ENCODE data around the gene VSIR. TPM values are rescaled to one million over a fixed set of nuclear protein-coding genes. Genes with fewer than 3 reads are reported as not detected.
A peak's percentile ranks its signal among the peaks of the same experiment; 100 is the strongest.

VSIR gene
- total and polyA plus RNA-seq, 8 donors: 14.2 to 103 (median 16.2) TPM

DNA sequence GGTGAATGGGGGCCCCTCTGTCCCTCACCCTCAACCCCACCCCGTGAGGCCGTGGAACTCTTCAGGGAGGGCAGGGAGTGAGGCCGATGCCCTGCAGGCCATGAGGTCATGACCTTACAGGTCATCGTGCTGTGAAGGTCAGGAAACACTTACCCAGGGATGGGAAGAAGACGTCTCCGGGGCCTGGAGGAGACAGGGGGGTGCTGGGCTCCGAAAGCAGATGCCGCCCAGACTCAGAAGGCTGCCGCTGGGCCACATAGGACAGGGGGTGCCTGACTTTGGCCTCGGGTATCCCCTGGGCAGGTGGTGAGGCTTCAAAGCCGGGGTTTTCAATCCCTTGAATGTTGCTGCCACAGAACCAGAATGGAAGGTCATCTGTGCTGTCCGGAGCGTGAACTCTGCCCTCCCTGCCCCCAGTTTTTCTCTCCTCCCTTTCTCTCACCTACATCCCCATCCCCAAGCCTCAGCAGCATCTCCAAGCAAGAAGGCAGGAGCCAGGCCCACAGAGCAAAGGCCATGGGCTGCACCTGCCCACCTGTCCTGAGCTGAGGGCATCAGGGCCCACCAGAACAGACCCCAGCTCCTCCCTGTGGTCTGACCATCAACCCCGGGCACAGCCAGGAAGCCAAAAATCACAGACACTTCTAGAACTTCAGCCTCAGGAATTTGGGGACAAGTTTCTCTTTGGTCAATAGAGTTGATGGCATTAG, 21.6 kb downstream of the VSIR start:
- Histone ChIP-seq H3K4me3 (no peak overlapping the region), H3K27ac (peak overlapping the region in 4 of 5 donors; percentile 20 to 85 (median 68)), H3K36me3 (peaks cover 26 to 59% (median 57%) of the 10 kb centered on the region in 4 donors), H3K4me1 (peaks cover 44 to 94% (median 61%) of the 10 kb centered on the region in 4 donors), H3K9me3 (no peaks in the 10 kb centered on the region), H3K27me3 (no peaks in the 10 kb centered on the region)
- WGBS, 5 donors: 82 to 98% (median 84%) methylated on average over 8 to 14 of the region's 14 CpGs
- intact Hi-C loops (cut with DNase I; ENCODE audit: low total_unique reads): no loop called here
- no peak for DNase-seq
- TF ChIP-seq POLR2AphosphoS5 (IDR thresholded peaks at IDR 0.05): no peak
- TF ChIP-seq EP300 (IDR thresholded peaks at IDR 0.05): no peak
- TF ChIP-seq, protein P1, sequence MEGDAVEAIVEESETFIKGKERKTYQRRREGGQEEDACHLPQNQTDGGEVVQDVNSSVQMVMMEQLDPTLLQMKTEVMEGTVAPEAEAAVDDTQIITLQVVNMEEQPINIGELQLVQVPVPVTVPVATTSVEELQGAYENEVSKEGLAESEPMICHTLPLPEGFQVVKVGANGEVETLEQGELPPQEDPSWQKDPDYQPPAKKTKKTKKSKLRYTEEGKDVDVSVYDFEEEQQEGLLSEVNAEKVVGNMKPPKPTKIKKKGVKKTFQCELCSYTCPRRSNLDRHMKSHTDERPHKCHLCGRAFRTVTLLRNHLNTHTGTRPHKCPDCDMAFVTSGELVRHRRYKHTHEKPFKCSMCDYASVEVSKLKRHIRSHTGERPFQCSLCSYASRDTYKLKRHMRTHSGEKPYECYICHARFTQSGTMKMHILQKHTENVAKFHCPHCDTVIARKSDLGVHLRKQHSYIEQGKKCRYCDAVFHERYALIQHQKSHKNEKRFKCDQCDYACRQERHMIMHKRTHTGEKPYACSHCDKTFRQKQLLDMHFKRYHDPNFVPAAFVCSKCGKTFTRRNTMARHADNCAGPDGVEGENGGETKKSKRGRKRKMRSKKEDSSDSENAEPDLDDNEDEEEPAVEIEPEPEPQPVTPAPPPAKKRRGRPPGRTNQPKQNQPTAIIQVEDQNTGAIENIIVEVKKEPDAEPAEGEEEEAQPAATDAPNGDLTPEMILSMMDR (IDR thresholded peaks at IDR 0.05): no peak
- TF ChIP-seq POLR2A (IDR thresholded peaks at IDR 0.05): no peak

DNA sequence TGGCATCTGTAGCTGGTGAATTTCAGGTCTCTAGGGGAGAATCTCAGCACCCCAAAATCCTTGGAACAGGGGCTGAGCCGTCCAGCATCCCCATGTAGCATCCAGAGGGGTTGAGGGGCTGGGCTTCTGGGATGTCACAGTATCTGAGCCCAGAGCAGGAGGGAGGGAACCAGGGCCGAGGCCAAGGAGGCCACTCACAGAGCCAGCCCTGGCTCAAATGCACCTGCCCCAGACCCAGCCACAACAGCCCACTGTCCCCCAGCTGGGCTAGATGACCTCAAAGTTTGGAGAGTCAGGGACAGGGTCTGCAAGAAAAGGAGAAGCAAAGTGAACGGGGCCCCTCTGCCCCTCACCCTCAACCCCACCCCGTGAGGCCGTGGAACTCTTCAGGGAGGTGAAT, 22.3 kb downstream of the VSIR start:
- Histone ChIP-seq H3K27ac (peak overlapping the region in 3 of 5 donors; percentile 55 to 85 (median 80)), H3K4me1 (peaks cover 51 to 97% (median 65%) of the 10 kb centered on the region in 4 donors), H3K9me3 (no peaks in the 10 kb centered on the region), H3K27me3 (no peaks in the 10 kb centered on the region), H3K4me3 (no peak overlapping the region), H3K36me3 (peaks cover 26 to 59% (median 57%) of the 10 kb centered on the region in 4 donors)
- 84 to 89% (median 84%) methylated on average over 3 to 5 of the region's 5 CpGs for WGBS, 5 donors
- TF ChIP-seq POLR2A (IDR thresholded peaks at IDR 0.05): no peak
- no peak for TF ChIP-seq EP300 (IDR thresholded peaks at IDR 0.05)
- no peak for TF ChIP-seq POLR2AphosphoS5 (IDR thresholded peaks at IDR 0.05)
- TF ChIP-seq, protein P1 (IDR thresholded peaks at IDR 0.05): no peak
- no peak for DNase-seq
- intact Hi-C loops (cut with DNase I; ENCODE audit: low total_unique reads): no loop called here

DNA sequence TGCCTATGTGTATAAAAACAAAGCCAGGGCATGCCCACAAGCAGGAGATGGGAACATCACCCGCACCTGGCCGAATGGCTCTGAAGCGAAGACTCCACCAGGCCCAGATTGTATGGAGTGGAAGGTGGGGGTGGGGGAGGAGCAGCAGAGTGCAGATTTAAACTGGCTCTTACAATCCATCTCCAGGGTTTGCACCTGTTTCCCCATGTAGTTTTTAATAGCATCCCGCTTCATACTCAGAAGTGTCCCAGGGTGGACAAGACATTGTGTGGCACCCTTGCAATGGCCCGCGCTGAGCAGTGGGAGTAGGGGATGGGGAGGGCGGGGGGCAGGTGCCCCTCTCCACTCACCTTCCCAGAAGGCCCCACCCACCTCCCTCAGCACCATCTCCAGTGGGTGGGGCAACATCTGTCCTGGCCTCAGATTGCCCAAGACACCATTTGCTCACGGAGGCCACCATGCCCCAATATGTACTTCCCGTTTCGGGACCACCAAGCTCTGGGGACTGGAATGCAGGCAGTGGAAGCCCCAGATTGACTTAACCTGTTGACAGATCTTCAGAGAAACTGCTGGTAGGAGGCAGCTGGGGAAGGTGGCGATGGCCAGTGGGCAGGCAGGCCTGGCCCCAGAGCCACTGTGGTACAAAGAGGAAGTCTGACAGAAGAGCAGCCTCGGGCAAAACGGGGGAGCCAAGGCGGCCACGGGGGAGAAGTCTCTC, 23.0 kb downstream of the VSIR start:
- no peak overlapping the region for H3K4me3 ChIP-seq
- peaks cover 49 to 97% (median 63%) of the 10 kb centered on the region in 4 donors for H3K4me1 ChIP-seq
- H3K9me3 ChIP-seq: no peaks in the 10 kb centered on the region
- intact Hi-C loops (cut with DNase I; ENCODE audit: low total_unique reads): no loop called here
- no peak for DNase-seq
- peaks cover 26 to 57% (median 55%) of the 10 kb centered on the region in 4 donors for H3K36me3 ChIP-seq
- peak overlapping the region in 4 of 5 donors; percentile 43 to 85 (median 77) for H3K27ac ChIP-seq
- no peak for TF ChIP-seq POLR2AphosphoS5 (IDR thresholded peaks at IDR 0.05)
- TF ChIP-seq POLR2A (IDR thresholded peaks at IDR 0.05): no peak
- TF ChIP-seq, protein P1 (IDR thresholded peaks at IDR 0.05): no peak
- no peak for TF ChIP-seq EP300 (IDR thresholded peaks at IDR 0.05)
- 83 to 92% (median 88%) methylated on average over 15 of the region's 15 CpGs for WGBS, 5 donors
- no peaks in the 10 kb centered on the region for H3K27me3 ChIP-seq

DNA sequence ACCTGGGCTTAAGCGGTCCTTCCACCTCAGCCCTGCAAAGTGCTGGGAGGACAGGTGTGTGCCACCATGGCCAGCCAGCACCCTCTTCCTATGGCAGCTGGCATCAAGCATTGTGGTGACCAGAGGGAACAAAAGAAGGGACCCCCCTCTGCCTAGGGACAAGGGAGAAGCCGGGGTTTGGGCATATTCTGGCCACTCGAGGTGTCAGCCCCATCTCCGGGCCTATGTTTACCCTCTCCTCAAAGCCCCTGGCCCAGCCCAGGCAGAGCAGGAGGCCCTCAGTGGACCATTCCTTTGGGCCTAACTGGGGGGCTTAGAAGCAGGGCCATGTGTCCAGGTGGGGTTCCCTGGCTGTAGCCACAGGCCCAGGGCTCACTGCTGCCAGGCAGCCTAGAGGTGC, 23.9 kb downstream of the VSIR start:
- intact Hi-C loops (cut with DNase I; ENCODE audit: low total_unique reads): no loop called here
- Histone ChIP-seq H3K9me3 (no peaks in the 10 kb centered on the region), H3K4me1 (peaks cover 42 to 94% (median 59%) of the 10 kb centered on the region in 4 donors), H3K36me3 (peaks cover 22 to 48% (median 47%) of the 10 kb centered on the region in 4 donors), H3K27ac (peak overlapping the region; percentile 43 to 85 (median 79)), H3K4me3 (no peak overlapping the region), H3K27me3 (no peaks in the 10 kb centered on the region)
- no peak for DNase-seq
- WGBS, 5 donors: 75 to 96% (median 88%) methylated on average over 2 to 4 of the region's 4 CpGs
- no peak for TF ChIP-seq EP300 (IDR thresholded peaks at IDR 0.05)
- no peak for TF ChIP-seq POLR2A (IDR thresholded peaks at IDR 0.05)
- no peak for TF ChIP-seq POLR2AphosphoS5 (IDR thresholded peaks at IDR 0.05)
- TF ChIP-seq, protein P1 (IDR thresholded peaks at IDR 0.05): no peak
